Right ventricle myocardium inferior (tissue), 1 donor: ENCODE measurements around the gene TAOK1. TPM values are rescaled to one million over a fixed set of nuclear protein-coding genes. Genes with fewer than 3 reads are reported as not detected.
"Not testable (repeated sequence)": the region's sequence is repeated elsewhere in the genome, so short reads cannot be mapped to it uniquely, and the experiment has no call there.

ENCODE experiments used
- ATAC-seq: fragments of 200-7000 bp; cut with Tn5 transposase; one replicate; pipeline ENCODE4 v1.9.1; 2020; ENCODE audit warnings: mild to moderate bottlenecking, moderate library complexity
- DNase-seq: peaks from one replicate; pipeline ENCODE4 v3.0.0; 2021; ENCODE audit errors: missing footprints
- intact Hi-C: fragments of 100-400 bp; cut with DNase I; formaldehyde crosslinking; loops from one replicate; pipeline ENCODE4 v1.11.0; 2022
- total RNA-seq: library from RNA; stranded (reverse); fragmentation: NEBNext Ultra II Directional; extraction: Animal tissue kit (Norgen Biotek cat#: 25700); gene quantifications from one replicate; pipeline ENCODE4 v1.2.1, GENCODE V29; 2021
- donor health status: DM: no; HTN: yes; CAD: no; lungs with severe emphysema.

The TAOK1 gene
- total RNA-seq, 1 donor from 2014 or later, result 45.1 TPM

DNA sequence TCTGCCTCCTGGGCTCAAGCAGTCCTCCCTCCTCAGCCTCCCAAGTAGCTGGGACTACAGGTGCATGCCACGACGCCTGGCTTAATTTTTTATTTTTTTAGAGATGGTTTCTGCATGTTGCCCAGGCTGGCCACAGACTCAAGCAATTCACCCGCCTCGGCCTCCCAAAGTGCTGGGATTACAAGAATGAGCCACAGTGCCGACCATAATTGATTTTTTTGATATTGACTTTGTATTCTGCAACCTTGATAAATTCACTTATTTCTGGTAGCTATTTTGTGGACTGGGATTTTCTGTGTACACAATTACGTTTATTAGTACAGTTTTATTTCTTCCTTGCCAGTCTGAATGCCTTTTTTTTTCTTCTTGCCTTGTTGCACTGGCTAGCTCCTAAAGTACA, 30.0 kb downstream of the TAOK1 start:
- intact Hi-C loops, result no loop called here
- ATAC-seq (no peak), DNase-seq (no peak)

DNA sequence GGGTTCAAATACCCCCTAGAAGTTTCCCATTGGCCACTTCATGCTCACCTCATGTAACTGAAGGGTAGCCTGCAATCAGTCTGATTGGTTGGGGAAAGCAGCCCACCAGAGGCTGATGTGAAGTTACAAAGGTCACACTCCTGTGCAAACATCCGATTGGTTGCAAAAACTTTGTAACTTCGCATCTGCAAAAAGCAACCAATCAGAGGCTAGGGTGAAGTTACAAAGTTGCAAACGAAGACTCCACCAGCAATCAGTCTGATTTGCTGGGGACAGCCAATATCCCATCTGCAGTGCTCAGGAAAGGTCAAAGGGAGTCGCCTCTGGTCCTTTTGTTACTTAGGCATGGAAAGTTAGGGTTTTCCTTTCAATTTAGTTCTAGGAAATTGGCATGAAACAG, 40.1 kb downstream of the TAOK1 start:
- ATAC-seq (no peak), DNase-seq (no peak)
- intact Hi-C loops, result no loop called here

DNA sequence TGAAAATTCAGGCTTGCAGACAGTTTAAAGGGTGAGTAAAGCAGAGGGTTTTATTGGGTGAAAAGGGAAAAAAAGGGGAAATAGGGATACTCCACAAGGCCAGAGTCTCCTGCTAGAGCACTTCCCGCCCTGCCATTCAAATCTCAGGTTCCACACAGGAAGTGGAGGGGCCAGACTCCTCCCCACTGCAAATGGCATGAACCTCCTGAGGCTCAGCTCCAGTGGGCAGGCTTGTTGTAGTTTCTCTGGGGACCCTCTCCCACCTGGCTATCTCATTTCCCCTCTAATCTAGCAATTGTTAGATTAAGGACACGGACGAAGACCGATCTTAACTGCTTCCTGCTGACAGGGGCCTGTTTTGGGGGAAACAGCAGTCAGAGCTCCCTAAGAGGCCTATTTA, 43.4 kb downstream of the TAOK1 start:
- no peak for DNase-seq
- intact Hi-C loops, result no loop called here
- no peak for ATAC-seq

DNA sequence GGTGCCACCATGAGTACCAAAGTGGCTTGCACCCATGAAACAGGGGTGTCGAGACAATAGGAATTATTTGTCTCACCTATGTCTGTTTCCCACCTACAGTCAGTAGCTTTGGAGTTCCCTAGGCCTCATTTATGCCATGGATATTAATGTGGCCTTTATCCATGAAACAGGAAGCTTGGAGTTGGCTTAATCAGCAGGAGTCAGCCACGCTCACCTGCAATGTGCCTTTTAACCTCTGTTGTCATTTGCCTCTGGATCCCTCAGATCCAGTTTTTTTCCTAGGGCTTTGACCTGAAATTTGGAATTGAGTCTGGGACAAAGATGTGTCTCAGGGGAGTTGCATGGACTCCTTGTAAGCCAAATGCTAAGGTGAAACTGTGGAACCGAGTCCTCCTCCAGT, 44.4 kb downstream of the TAOK1 start:
- ATAC-seq, result no peak
- intact Hi-C loops, result no loop called here
- DNase-seq, result no peak

DNA sequence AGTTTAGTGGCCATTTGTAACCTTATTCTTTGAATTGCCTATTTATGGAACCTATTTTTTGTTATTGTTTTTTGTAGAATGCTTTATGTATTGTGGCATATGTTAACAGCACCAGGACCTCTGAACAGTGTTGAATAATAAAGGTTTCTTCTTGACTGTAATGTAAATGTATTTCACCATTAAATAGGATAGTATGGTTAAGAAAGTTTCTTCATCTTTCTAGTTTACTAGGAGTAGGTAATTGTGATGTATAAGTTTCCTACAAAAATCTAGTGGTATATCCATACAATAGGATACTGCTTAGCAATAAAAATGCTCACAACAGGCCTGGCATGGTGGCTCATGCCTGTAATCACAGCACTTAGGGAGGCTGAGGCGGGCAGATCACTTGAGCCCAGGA, 52.3 kb downstream of the TAOK1 start:
- DNase-seq (no peak), ATAC-seq (no peak)
- intact Hi-C loops, result no loop called here

DNA sequence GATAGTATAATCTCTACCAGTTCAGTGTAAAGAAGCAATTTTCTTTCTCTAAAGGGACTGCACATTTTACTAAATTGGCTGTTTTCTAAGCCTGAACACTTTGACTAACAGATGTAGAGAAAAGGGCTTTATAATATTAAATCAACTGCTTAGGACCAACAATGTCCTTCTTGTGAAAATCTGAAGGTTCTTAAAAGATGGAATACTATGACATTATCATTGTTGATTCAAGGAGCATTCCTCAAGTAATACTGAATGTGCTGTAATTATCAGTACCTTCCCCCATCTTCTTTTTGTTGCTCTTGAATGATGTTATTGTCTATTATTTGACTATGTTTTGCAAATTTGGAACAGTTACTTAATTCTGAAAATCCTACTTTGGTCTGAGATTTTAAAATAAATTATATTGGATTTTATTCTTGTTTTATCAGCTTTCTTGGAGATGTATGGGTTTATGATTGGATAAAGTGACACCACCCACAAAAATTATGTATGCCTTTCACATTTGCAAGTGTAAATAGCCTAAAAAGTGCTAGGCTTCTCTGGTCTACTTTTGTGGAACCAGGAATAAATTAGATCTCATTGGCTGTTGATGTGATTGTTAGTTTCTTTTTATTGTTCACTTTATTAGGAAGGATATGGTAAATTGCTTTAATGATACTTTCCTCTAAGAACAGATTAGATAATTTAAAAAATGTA, 53.0 kb downstream of the TAOK1 start:
- DNase-seq, result no peak
- ATAC-seq, result no peak
- intact Hi-C loops, result no loop called here

DNA sequence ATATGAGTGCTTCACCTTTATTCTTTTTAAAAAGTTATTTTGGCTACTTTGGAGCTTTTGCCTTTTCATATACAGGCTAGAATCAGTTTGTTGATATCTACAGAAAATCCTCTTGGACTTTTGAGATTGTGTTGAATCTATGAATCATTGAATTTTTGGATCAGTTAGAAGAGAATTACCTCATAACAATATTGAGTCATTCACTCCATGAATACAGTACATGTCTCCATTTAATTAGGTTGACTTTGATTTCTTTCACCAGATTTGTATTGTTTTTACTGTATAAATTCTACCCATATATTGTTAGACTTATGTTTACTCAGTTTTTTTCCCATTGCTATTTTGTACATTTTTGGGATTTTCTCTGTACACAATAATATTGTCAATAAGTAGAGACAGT, 54.4 kb downstream of the TAOK1 start:
- ATAC-seq (peak; percentile 42), DNase-seq (no peak)
- intact Hi-C loops, result no loop called here

DNA sequence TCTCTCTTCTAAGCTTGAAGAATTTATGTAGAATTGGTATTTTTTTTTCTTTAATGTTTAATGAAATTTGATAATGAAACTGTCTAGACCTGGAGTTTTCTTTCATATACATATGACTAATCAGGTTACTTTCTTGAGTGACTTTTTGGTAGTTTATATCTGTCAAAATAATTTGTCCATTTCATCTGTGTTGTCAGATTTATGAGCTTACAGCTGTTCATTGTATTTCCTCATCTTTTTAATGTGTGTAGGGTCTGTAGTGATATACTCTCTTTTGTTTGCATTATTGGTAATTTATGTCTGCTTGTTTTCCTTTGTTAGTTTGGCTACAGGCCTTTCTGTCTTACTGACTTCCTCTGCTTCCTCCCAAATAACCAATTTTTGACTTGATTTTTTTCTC, 55.7 kb downstream of the TAOK1 start:
- intact Hi-C loops, result no loop called here
- no peak for DNase-seq
- no peak for ATAC-seq

DNA sequence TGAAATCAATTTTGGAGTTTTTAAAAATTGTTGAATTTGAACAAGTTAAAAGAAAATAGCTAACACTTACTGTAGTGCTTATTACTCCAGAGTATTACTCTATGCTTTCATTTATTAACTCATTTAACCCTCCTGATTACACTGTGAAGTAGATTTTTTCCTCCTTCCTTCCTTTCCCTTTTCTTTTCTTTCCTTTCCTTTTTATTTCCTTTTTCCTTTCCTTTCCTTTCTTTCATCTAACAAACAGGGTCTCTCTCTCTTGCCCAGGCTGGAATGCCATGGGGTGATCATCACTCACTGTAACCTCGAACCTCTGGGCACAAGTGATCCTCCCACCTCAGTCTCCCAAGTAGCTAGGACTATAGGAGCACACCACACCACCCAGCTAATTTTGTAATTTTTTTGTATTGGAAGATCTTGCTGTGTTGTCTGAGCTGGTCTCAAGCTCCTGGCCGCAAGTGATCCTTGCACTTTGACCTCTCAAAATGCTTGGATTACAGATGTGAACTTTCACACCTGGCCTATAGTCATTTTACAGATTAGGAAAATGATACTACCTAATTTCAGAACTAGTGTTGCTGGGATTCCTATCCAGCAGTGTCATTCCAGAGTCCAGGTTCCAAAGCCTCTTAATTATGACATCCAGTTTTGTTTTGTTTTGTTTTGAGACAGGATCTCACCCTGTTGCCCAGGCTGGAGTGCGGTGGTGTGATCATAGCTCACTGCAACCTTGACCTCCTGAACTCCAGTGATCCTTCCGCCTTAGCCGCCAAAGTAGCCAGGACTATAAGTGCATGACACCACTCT, 59.9 kb downstream of the TAOK1 start:
- ATAC-seq (no peak), DNase-seq (no peak)
- intact Hi-C loops, result no loop called here

DNA sequence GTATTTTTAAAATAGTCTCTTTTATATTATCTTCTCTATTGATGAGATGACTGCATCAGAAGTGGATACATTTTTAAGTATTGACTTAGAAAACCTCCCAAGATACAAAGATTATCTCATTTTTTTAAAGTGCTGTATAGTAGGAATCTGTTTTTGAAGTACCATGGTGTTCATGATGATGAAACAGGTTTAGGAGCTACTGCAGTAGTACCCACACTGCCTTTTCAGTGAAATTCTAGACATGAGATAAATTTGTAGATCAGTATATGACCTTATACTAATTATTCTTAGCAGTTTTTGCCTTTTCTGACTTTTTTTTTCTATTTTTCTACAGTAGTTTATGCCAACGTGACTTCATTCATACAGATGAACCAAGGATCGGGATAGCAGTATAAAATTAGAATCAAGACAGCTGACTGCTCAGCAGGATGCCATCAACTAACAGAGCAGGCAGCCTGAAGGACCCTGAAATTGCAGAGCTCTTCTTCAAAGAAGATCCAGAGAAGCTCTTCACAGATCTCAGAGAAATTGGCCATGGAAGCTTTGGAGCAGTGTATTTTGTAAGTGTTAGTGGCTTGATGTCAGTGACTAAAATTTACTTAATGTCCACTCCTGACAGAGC, 61.1 kb downstream of the TAOK1 start:
- ATAC-seq, result peak; percentile 37
- intact Hi-C loops, result no loop called here
- no peak for DNase-seq

DNA sequence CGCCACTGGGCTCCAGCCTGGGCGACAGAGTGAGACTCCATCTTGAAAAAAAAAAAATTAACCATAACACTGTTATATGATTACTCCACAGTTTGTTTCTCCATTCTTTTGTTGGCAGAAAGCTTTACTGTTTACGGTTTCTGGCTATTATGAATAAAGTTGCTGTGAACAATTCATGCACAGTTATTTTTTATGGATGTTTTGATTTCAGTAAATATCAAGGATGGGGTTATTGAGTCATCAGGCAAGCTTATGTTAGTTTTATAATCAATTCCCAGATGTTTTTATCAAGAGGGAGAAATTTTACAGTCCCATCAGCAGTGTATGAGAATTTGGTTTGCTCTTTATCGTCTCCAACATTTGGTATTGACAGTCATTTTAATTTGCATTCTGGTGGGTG, 67.9 kb downstream of the TAOK1 start:
- intact Hi-C loops, result no loop called here
- ATAC-seq (no peak), DNase-seq (no peak)

DNA sequence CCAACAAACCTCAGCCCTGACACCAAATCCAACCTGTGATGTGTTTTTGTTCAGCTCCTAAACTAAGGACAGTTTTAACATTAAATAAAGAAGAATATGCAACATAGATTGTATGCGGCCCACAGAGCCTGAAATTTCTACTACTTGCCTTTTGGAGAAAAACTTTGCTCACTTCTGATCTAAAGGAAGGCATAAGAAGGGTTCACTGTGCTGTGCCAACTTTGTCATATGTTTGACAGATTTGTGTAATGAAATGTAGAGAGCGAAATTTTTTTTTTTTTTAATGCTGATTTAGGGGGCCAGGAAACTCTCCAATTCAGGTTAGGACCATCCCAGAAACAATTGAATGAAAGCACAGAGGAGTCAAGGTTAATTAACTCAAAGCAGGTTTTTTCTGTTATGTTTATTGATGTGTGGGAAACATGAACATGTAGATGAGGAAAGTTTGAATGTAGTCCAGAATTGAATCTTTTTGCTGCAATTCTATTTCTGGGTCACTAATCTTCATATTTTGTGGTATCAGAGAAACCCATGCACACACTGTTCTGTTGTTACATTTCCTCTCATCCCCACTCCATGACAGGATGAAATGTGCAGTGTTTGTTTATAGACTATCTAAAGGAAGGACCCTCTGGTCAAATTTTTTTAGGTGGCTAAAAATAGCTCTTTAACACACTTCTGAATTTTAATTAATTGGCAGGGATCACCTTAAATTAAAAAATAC, 71.5 kb downstream of the TAOK1 start:
- no peak for DNase-seq
- intact Hi-C loops, result loop anchor here (5.0 kb wide), 1 partner anchor 69 kb away; the partner anchor contains the start of gene TAOK1
- no peak for ATAC-seq

DNA sequence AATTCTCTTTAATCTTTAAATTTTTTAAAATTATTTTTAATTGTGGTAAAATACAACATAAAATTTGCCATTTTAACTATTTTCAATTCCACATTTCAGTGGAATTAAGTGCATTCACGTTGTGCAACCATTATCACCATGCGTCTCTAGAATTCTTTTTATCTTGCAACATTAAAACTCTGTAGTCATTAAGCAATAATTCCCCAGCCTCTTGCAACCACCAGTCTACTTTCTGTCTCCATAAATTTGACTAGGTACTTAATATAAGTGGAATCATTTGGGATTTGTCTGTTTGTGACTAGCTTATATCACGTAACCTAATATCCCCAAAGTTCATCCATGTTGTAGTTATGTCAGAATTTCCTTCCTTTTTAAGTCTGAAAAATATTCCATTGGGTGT, 79.1 kb downstream of the TAOK1 start:
- no peak for ATAC-seq
- DNase-seq, result no peak
- intact Hi-C loops, result no loop called here

DNA sequence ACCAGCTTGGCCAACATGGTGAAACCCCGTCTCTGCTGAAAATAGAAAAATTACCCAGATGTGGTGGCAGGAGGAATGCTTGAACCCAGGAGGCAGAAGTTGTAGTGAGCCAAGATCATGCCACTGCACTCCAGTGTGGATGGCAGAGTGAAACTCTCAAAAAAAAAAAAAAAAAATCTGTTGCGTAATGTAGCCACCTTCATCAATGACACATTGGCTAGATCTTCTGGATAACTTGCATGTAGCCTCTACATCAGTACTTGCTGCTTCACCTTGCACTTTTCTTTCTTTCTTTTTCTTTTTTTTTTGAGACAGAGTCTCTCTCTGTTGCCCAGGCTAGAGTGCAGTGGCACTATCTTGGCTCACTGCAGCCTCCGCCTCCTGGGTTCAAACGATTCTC, 83.3 kb downstream of the TAOK1 start:
- DNase-seq, intact Hi-C loops, ATAC-seq: not testable (repeated sequence)

DNA sequence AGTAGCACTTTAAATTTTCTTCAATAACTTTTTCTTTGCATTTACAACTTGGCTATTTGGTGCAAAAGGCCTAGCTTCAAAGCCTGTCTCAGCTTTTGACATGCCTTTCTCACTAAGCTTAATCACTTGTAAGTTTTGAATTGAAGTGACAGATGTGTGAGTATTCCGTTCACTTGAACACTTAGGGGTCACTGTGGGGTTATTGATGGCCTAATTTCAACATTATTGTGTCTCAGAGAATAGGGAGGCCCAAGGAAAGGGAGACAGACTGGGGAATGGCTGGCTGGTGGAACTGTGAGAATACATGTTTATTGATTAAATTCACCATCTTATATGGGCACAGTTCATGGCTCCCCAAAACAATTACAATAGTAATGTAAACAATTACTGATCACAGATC, 84.1 kb downstream of the TAOK1 start:
- no peak for ATAC-seq
- no peak for DNase-seq
- intact Hi-C loops, result no loop called here

DNA sequence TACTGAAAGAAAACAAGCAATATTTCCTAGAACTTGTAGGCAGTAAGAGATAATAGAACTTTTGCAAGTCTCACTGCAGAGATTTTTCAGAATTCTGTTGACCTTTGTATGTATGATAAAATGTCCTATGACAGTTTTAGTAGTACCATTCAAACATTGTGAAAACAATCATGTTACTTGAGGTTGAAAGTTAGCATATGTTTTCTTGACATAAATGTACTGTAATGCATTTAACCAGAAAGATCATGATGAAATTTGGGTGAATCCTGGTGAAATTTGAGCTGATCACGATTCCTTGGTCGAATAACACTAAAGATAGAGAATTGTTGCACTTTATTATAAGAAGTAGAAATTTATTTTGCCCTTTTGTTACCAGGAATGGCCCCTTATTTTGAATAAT, 85.7 kb downstream of the TAOK1 start:
- DNase-seq (no peak), ATAC-seq (no peak)
- intact Hi-C loops, result no loop called here

DNA sequence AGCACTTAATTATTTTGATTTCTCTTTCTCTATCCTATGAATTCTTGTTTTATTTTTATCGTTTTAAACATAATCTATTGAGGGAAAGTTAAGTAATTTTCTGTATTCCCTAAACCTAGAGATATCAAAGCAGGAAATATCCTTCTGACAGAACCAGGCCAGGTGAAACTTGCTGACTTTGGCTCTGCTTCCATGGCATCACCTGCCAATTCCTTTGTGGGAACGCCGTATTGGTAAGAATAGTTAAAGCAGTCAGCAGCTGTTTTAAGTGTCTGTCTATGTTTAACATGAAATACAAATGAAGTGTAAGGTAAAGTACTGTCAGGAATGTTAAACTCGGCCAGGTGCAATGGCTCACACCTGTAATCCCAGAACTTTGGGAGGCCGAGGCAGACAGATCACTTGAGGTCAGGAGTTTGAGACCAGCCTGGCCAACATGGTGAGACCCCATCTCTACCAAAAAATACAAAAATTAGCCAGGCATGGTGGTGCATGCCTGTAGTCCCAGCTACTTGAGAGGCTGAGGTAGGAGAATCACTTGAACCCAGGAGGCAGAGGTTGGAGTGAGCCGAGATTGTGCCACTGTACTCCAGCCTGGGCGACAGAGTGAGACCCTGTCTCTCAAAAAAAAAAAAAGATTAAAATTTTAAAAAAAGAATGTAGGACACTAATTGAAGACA, 90.2 kb downstream of the TAOK1 start:
- intact Hi-C loops, ATAC-seq, DNase-seq: not testable (repeated sequence)

DNA sequence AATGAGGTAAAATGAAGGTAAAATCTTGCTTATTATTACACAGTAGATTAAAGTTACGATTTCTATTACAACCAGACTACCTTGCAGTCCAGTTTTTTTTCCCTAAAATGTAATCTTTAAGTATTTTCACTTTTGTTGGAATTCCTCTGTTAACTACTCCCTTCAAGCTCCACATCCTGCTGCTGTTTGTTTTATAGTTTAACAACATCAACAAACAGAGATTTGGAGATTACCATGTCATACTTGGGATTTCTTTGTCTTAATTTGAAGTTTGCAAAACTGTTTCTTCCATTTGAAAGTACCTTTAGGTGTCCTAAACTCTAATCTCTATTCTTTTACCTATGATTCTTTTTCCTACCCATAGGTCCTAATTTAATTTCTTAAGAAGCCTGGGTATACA, 93.3 kb downstream of the TAOK1 start:
- intact Hi-C loops, result no loop called here
- DNase-seq (no peak), ATAC-seq (no peak)

DNA sequence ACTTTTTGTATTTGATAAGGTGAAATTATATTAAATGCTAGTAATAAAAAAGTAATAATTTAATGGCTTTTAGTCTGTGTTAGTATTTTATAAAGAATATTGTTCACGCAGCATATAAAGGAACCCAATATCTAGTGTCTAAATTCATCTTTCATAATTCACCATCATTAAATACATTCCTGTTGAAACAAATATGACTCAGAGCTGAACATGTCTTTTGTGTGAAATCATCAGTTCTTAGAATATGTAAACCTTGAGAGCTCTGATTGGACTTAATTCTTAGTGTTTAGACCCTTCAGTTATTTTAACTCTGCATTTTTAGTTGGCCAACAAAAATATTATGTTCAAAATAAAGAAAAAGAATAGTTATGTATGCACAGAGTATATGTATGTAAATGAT, 104.8 kb downstream of the TAOK1 start:
- intact Hi-C loops, result no loop called here
- ATAC-seq, result no peak
- no peak for DNase-seq
